ENCODE data around the gene CHMP2A.

- TF ChIP-seq, protein P1, sequence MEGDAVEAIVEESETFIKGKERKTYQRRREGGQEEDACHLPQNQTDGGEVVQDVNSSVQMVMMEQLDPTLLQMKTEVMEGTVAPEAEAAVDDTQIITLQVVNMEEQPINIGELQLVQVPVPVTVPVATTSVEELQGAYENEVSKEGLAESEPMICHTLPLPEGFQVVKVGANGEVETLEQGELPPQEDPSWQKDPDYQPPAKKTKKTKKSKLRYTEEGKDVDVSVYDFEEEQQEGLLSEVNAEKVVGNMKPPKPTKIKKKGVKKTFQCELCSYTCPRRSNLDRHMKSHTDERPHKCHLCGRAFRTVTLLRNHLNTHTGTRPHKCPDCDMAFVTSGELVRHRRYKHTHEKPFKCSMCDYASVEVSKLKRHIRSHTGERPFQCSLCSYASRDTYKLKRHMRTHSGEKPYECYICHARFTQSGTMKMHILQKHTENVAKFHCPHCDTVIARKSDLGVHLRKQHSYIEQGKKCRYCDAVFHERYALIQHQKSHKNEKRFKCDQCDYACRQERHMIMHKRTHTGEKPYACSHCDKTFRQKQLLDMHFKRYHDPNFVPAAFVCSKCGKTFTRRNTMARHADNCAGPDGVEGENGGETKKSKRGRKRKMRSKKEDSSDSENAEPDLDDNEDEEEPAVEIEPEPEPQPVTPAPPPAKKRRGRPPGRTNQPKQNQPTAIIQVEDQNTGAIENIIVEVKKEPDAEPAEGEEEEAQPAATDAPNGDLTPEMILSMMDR (IDR thresholded peaks at IDR 0.05 in 8 of 11, conservative IDR thresholded peaks at IDR 0.05 in 3 of 11) = no peak
- TF ChIP-seq POLR2A (IDR thresholded peaks at IDR 0.05) = no peak
Measured at GRCh38 chr19:58536852-58537798, 17.8 kb downstream of the CHMP2A start.
